ENCODE results near the gene DUSP1.

DNA sequence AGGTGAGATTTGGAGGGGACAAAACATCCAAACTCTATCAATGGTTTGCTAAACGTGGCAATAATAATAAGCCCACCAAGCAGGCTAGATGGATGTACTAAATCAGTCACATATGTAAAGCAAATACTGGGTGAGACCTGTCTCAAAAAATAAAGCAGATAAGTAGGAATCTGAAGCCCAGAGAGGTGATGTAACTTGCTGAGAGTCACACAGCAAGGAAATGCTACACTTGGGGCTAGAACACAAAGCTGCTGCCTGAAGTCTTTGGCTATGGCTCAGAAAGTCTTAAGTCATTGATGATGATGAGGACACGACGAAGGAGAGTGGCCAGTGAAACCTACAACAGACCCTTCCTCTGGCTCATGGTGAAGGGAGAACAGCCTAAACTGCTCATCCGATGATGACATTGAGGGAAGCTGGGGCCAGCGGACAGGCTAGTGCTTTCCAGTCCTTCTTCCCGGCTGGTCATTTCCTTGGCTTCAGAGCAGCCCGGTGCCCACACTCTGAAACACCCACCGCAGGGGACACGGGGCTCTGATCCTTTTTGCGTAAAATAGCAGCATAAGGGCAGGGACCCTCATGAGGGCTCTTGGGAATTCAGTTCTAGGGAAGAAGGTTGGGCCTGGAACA is 14.1 kb downstream of the DUSP1 start:
- TF ChIP-seq EP300 (IDR thresholded peaks at IDR 0.05) (no peak), POLR2AphosphoS5 (IDR thresholded peaks at IDR 0.05) (no peak)
